GM12878 (cell line): ENCODE results near the gene DNAAF9. TPM values are rescaled to one million over a fixed set of nuclear protein-coding genes. Genes with fewer than 3 reads are reported as not detected.

Source experiments
- BCLAF1 ChIP-seq: fragments of 450-650 bp; IDR thresholded peaks from 2 replicates; pipeline ENCODE4 v1.6.1; 2017; ENCODE audit warnings: antibody characterized with exemption, mild to moderate bottlenecking, moderate library complexity
- NFYA ChIP-seq: IDR thresholded peaks from 2 replicates; pipeline ENCODE4 v1.6.1; 2011; ENCODE audit warnings: low read depth, mild to moderate bottlenecking, low read length, improper control_type of control experiment, borderline replicate concordance
- POLR2A ChIP-seq: IDR thresholded peaks from 2 replicates; pipeline ENCODE4 v1.6.1; 2011; ENCODE audit warnings: low read depth, mild to moderate bottlenecking, low read length
- SP1 ChIP-seq: IDR thresholded peaks from one replicate; pipeline ENCODE4 v1.6.1; 2011; ENCODE audit warnings: low read depth, low read length
- polyA plus RNA-seq, 11 experiments: library from polyadenylated mRNA; depleted of rRNA in 4 of 11; unstranded in 6 of 11; stranded (reverse) in 5 of 11; fragments of >200 nt; fragmentation: Nextera tagmentation in 4 of 11; fragmentation: Illumina TruSeq in 1 of 11; extraction: Ambion mirVana in 4 of 11; extraction: Trizol in 1 of 11; gene quantifications; 1 replicate in 1 of 11; 2 replicates in 10 of 11; pipeline versions ENCODE4 v1.2.1 to v1.2.3, GENCODE V29; 2011 to 2016; ENCODE audit warnings: inconsistent platforms in 2 of 11, missing spikeins in 2 of 11, low read depth in 1 of 11
- total RNA-seq, 4 experiments: library from RNA; depleted of rRNA in 3 of 4; stranded (reverse); fragments of >200 nt in 3 of 4; fragmentation: Illumina TruSeq in 1 of 4; extraction: Trizol in 1 of 4; gene quantifications; 2 replicates each; pipeline versions ENCODE4 v1.2.1 to v1.2.3, GENCODE V29; 2013 to 2021
- TF ChIP-seq, protein P1 (sequence below): fragments of 450-650 bp; IDR thresholded peaks from 2 replicates; pipeline ENCODE4 v1.6.1; 2016; ENCODE audit warnings: mild to moderate bottlenecking, moderate library complexity, borderline replicate concordance

The DNAAF9 gene
- total and polyA plus RNA-seq, 10 of the 15 experiments (the other 5 are each of a cell fraction or from before 2014, with no cell fraction given): 0.08 to 2.1 (median 1.3) TPM

DNA sequence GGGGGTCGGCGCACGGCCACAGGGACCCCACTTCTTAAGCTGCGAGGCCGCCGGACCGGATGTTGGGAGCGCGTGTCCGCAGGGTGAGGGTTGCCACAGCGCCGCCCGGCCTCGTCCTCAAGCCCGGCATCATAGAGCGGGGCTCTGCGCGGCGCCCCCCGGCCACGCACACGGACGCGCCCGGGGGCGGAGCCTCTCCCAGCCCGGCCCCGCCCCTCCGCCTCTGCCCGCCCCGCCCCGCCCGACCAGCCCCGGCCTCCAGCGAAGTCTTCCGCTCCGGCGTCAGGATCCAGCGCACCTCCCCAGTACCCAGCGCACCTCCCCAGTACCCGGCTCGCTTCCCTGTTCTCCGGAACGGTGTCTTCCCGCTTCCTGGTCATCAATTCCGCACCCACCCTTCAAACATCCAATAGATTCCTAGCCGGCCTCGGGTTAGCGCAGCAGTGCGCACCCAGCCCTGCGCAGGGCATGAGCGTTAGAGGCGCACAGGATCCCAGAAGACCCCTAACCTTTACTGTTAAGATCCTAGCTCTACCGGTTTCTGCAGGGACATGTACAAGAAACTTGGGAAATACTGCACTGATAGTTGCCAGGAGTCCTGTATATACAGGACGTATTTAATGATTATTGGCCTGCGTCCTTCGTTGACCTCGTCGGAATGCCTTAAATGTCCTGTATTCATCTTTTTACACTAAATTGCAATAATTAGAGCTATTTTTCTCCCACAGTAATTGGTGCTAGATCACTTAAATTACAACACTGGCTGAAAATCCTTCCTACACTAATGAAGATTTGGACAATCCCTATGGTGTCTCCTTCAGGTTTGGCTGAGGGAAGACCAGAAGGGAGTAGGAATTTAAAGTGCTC lies 535 bp upstream of the DNAAF9 start (continued):
- TF ChIP-seq, protein P1, sequence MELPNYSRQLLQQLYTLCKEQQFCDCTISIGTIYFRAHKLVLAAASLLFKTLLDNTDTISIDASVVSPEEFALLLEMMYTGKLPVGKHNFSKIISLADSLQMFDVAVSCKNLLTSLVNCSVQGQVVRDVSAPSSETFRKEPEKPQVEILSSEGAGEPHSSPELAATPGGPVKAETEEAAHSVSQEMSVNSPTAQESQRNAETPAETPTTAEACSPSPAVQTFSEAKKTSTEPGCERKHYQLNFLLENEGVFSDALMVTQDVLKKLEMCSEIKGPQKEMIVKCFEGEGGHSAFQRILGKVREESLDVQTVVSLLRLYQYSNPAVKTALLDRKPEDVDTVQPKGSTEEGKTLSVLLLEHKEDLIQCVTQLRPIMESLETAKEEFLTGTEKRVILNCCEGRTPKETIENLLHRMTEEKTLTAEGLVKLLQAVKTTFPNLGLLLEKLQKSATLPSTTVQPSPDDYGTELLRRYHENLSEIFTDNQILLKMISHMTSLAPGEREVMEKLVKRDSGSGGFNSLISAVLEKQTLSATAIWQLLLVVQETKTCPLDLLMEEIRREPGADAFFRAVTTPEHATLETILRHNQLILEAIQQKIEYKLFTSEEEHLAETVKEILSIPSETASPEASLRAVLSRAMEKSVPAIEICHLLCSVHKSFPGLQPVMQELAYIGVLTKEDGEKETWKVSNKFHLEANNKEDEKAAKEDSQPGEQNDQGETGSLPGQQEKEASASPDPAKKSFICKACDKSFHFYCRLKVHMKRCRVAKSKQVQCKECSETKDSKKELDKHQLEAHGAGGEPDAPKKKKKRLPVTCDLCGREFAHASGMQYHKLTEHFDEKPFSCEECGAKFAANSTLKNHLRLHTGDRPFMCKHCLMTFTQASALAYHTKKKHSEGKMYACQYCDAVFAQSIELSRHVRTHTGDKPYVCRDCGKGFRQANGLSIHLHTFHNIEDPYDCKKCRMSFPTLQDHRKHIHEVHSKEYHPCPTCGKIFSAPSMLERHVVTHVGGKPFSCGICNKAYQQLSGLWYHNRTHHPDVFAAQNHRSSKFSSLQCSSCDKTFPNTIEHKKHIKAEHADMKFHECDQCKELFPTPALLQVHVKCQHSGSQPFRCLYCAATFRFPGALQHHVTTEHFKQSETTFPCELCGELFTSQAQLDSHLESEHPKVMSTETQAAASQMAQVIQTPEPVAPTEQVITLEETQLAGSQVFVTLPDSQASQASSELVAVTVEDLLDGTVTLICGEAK: no peak
- TF ChIP-seq POLR2A (peak; percentile 55), BCLAF1 (no peak), SP1 (no peak), NFYA (no peak)
